ENCODE data around the gene SV2C.
"Not testable (repeated sequence)": the region's sequence is repeated elsewhere in the genome, so short reads cannot be mapped to it uniquely, and the experiment has no call there.

Gene SV2C

DNA sequence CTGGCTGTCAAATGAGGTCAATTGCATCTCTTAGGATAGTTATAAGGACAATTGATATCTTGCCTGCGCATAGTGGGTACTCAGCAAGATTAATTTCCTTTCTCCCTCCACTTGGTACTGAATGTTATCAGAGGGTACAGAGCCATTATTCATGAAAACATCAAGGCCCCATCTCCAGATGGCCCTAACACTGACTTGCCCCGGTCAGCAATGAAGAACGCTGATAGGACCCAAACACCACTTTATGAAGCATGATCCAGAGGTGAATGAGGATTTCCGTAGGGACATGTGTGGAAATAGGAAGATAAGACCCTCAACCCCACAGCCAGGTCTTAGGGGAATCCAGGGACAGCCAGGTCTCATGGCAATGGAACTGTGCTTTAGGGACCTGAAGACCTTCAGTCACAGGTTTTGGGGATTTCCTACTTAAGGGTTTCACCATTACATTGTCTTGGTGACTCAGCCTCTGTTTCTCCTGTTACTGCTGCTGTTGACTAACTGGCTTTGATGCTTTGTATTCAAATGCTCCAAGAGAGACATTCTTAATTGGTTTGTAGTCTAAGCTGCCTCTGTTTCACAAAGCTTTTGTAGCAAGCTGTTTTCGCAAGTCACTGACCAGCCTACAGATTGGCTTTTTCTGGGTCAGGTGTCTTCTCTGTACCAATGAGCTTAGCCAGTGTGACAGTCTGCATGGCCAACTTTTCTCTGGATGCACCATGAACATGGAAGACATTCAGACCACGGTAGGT lies 284.6 kb downstream of the SV2C start:
- no peak overlapping the region for H3K27ac Mint-ChIP-seq (ENCODE audit: low read depth)
- DNase-seq (ENCODE audit: low spot score in 2 of 2) = no peak
- H3K9me3 Mint-ChIP-seq = no peaks in the 10 kb centered on the region
- no peak for ATAC-seq (replicated peaks; ENCODE audit: extremely low read depth, poor library complexity, severe bottlenecking)
- H3K27me3 Mint-ChIP-seq = no peaks in the 10 kb centered on the region
- no peak overlapping the region for H3K4me3 Mint-ChIP-seq
- peaks cover 5% of the 10 kb centered on the region for H3K4me1 Mint-ChIP-seq
- H3K36me3 Mint-ChIP-seq (ENCODE audit: insufficient read depth) = no peaks in the 10 kb centered on the region

DNA sequence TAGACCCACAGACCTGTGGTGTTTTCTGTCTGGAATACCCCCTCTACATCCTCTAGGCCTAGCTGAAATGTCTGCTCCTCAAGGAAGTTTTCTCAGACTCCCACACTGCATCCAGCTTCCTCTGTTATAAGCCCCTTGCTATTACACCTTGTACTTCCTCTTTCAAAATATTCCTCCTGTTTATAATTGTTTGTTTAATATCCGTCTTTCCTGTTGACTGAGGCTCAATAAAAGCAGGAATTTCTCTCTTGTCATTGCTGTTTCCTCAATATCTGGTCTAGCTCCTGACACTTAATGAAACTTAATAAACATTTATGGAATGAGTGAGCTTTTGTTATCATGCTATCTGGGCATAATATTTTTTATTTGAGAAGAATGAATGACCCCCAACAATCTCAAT lies 285.8 kb downstream of the SV2C start:
- no peaks in the 10 kb centered on the region for H3K36me3 Mint-ChIP-seq (ENCODE audit: insufficient read depth)
- H3K9me3 Mint-ChIP-seq = no peaks in the 10 kb centered on the region
- H3K27ac Mint-ChIP-seq (ENCODE audit: low read depth) = peak overlapping the region; percentile 11
- ATAC-seq (replicated peaks; ENCODE audit: extremely low read depth, poor library complexity, severe bottlenecking) (no peak), DNase-seq (ENCODE audit: low spot score in 2 of 2) (no peak)
- peaks cover 5% of the 10 kb centered on the region for H3K4me1 Mint-ChIP-seq
- no peaks in the 10 kb centered on the region for H3K27me3 Mint-ChIP-seq
- no peak overlapping the region for H3K4me3 Mint-ChIP-seq

DNA sequence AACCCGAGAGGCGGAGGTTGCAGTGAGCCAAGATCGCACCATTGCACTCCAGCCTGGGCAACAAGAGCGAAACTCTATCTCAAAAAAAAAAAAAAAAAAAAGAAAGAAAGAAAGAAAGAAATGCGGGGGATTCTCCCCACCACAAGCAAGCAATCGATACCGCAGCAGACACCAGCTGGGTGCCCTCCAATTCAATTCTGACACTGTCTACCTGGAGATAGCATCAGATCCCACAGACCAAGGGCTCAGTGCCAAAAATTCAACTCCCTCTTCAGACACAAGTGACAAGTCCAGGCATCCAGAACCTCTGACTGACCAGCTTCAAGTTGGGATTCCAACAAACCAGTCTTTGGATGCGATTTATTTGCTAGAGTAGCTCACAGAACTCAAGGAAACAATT lies 286.5 kb downstream of the SV2C start:
- not testable (repeated sequence) for H3K9me3 Mint-ChIP-seq; H3K36me3 Mint-ChIP-seq (ENCODE audit: insufficient read depth); ATAC-seq (replicated peaks; ENCODE audit: extremely low read depth, poor library complexity, severe bottlenecking); H3K4me3 Mint-ChIP-seq; H3K27ac Mint-ChIP-seq (ENCODE audit: low read depth); H3K4me1 Mint-ChIP-seq; H3K27me3 Mint-ChIP-seq; DNase-seq (ENCODE audit: low spot score in 2 of 2)

DNA sequence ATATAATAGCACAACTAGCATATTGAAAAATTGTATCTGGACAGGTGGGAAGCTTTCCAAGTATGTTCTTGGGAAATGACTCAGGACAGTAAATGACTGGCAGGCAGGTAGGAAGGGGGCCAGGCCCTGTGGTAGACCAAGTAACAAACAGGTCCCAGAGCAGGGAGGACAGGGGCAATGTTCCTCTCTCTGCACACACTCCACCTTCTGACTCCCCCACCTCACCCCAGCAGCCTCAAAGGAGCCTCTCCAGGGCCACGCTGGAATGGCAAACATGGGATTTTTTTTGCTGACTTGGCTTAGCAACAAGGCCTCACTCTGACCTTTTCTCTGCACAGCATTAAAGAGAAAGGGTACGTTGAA lies 288.8 kb downstream of the SV2C start:
- Mint-ChIP-seq H3K36me3 (ENCODE audit: insufficient read depth) (peaks cover 3% of the 10 kb centered on the region), H3K9me3 (no peaks in the 10 kb centered on the region), H3K4me1 (peaks cover 18% of the 10 kb centered on the region), H3K27ac (ENCODE audit: low read depth) (no peak overlapping the region), H3K27me3 (no peaks in the 10 kb centered on the region), H3K4me3 (no peak overlapping the region)
- DNase-seq (ENCODE audit: low spot score in 2 of 2) (no peak), ATAC-seq (replicated peaks; ENCODE audit: extremely low read depth, poor library complexity, severe bottlenecking) (no peak)

DNA sequence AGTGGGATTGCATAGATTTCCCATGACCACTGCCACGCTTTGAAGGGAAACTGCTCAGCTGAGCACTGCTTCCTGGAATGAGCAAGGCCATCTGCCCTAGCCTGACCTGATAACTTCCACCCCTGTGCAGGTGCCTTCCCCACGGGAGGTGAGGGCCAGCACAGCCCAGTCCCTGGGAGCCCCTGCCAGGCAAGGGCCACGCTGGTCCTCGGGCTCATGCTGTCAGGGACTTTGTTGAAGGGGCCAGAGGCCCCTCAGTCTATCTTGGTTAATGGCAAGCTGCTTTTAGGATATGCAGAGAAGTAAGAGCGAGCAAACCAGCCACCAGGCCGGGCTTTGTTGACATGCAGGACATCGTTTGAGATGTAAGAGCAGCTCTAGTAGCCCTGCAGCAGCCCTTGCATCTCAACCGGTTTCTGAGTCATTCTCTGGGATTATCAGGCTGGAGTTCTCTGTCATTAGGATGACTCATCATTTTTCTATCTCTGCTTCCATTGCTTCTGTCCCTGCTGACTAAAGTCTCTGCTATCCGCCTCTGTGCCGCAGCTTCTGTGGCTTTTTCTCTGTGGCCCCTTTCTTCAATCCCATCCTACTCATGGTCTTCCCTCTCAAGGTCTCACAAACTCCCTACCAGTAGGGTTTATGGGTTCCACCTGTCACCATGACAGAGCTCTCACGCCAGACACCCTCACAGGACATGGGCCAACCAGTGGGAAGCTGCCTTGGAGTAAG lies 289.3 kb downstream of the SV2C start:
- ATAC-seq (replicated peaks; ENCODE audit: extremely low read depth, poor library complexity, severe bottlenecking) = no peak
- peaks cover 18% of the 10 kb centered on the region for H3K4me1 Mint-ChIP-seq
- H3K9me3 Mint-ChIP-seq = no peaks in the 10 kb centered on the region
- H3K27ac Mint-ChIP-seq (ENCODE audit: low read depth) = peak overlapping the region; percentile 44
- peaks cover 3% of the 10 kb centered on the region for H3K36me3 Mint-ChIP-seq (ENCODE audit: insufficient read depth)
- no peak overlapping the region for H3K4me3 Mint-ChIP-seq
- H3K27me3 Mint-ChIP-seq = no peaks in the 10 kb centered on the region
- no peak for DNase-seq (ENCODE audit: low spot score in 2 of 2)

DNA sequence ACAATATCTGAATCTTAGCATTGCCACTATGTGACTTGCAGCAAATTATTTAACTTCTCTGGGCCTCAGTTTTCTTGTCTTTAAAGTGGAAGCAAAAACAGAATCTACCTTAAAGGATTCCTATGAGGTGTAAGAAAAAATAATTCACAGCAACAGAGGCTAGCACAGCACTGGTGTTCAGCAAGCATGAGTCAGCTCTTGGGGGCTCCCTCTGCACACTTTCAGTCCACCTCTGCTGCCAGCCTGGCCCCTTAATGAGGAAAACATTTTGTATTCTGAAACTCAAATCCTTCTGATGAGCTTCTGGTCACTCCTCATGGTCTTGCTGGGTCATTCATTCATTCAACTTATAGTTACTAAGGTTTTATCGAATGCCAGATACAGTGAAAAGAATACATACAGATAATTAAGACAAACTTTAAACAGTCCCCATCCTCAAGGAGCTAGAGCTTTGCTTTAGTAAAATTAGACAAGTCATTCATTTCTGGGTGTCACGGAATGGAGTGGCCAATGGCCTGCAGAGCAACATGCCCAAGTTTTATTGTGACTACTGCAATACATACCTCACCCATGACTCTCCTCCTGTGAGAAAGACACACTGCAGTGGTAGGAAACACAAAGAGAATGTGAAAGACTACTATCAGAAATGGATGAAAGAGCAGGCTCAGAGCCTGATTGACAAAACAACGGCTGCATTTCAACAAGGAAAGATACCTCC lies 293.1 kb downstream of the SV2C start:
- DNase-seq (ENCODE audit: low spot score in 2 of 2) (no peak), ATAC-seq (replicated peaks; ENCODE audit: extremely low read depth, poor library complexity, severe bottlenecking) (no peak)
- Mint-ChIP-seq H3K27me3 (no peaks in the 10 kb centered on the region), H3K36me3 (ENCODE audit: insufficient read depth) (peaks cover 3% of the 10 kb centered on the region), H3K27ac (ENCODE audit: low read depth) (peak overlapping the region; percentile 25), H3K9me3 (no peaks in the 10 kb centered on the region), H3K4me1 (peaks cover 39% of the 10 kb centered on the region), H3K4me3 (no peak overlapping the region)

DNA sequence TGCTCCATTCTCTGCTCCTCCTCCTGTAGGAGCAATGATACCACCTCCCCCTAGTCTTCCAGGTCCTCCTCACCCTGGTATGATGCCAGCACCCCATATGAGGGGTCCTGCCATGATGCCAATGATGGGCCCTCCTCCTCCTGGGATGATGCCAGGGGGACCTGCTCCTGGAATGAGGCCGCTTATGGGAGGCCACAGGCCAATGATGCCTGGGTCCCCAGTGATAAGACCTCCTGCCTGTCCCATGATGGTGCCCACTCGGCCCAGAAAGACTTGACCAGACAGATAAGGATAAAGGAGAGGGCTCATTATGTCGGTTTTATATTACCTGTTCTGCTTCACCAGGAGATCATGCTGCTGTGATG lies 293.7 kb downstream of the SV2C start:
- Mint-ChIP-seq H3K36me3 (ENCODE audit: insufficient read depth) (peaks cover 3% of the 10 kb centered on the region), H3K4me1 (peaks cover 39% of the 10 kb centered on the region), H3K4me3 (no peak overlapping the region), H3K27ac (ENCODE audit: low read depth) (peak overlapping the region; percentile 25), H3K27me3 (no peaks in the 10 kb centered on the region), H3K9me3 (no peaks in the 10 kb centered on the region)
- DNase-seq (ENCODE audit: low spot score in 2 of 2) (no peak), ATAC-seq (replicated peaks; ENCODE audit: extremely low read depth, poor library complexity, severe bottlenecking) (no peak)

DNA sequence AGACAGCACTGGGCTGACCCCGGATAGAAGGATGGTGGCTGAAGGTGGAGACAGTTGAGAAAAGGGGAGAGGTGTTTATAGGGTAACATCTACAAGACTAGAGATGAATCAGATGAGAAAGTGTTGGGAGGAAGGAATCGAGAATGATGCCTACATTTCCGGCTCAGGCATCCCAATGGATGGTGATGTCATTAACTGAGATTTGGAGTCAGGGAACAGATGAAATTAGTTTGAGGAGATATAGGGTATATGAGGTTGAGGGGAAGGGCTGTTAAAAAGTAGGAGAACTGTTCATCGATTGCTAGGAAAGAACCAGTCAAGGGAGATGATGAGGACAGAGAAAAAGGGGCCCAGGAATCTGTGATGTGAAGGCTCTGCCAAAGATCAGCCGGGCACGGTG lies 295.2 kb downstream of the SV2C start:
- no peaks in the 10 kb centered on the region for H3K9me3 Mint-ChIP-seq

DNA sequence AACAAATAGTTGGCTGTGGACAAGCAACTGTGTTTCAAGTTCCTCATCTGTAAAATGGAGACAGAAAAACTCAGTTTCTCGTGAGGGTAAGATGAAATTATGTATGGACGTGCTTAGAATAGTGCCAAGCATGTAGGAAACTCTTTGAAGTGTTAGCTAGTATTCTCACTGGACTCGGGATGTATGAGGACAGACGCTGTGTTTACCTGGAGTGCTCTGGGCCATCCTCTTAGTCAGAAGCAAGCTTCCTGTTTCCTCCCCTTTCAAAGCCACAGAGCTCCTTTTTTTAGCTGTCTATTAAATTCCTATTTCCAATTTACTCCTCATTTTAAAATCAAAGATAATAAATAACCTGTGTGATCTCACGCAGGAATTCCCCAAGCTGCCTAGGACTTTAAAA lies 296.1 kb downstream of the SV2C start:
- ATAC-seq (replicated peaks; ENCODE audit: extremely low read depth, poor library complexity, severe bottlenecking) = no peak
- DNase-seq (ENCODE audit: low spot score in 2 of 2) = no peak
- H3K27me3 Mint-ChIP-seq = no peaks in the 10 kb centered on the region
- peaks cover 4% of the 10 kb centered on the region for H3K36me3 Mint-ChIP-seq (ENCODE audit: insufficient read depth)
- no peak overlapping the region for H3K4me3 Mint-ChIP-seq
- H3K9me3 Mint-ChIP-seq = no peaks in the 10 kb centered on the region
- H3K4me1 Mint-ChIP-seq = peaks cover 58% of the 10 kb centered on the region
- no peak overlapping the region for H3K27ac Mint-ChIP-seq (ENCODE audit: low read depth)

More for the DNA sequence above, 295.2 kb downstream of the SV2C start:
- Mint-ChIP-seq H3K4me1 (peaks cover 48% of the 10 kb centered on the region), H3K4me3 (no peak overlapping the region), H3K27me3 (no peaks in the 10 kb centered on the region), H3K27ac (ENCODE audit: low read depth) (peak overlapping the region; percentile 6), H3K36me3 (ENCODE audit: insufficient read depth) (peaks cover 4% of the 10 kb centered on the region)
- ATAC-seq (replicated peaks; ENCODE audit: extremely low read depth, poor library complexity, severe bottlenecking) (no peak), DNase-seq (ENCODE audit: low spot score in 2 of 2) (no peak)

DNA sequence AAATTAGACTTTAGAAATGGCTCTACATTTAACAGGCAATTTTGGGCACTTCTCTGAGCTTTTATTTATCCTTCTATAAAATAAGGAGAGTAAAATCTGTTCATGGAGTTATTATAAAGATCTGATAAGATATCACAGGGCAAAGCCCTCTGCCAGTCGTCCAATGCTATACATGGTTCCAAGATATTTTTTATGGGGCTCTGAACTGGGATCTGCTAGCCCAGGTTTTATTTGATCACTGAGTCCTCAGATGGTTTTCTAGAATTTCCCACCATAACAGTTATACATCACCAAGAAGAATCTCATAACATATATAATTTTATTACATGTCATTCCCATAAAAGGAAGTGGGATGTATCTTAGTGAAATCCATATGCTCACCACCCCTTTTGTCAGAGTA lies 296.7 kb downstream of the SV2C start:
- Mint-ChIP-seq H3K4me1 (peaks cover 59% of the 10 kb centered on the region), H3K9me3 (no peaks in the 10 kb centered on the region), H3K27me3 (no peaks in the 10 kb centered on the region), H3K27ac (ENCODE audit: low read depth) (no peak overlapping the region), H3K36me3 (ENCODE audit: insufficient read depth) (peaks cover 2% of the 10 kb centered on the region), H3K4me3 (no peak overlapping the region)
- no peak for DNase-seq (ENCODE audit: low spot score in 2 of 2)
- ATAC-seq (replicated peaks; ENCODE audit: extremely low read depth, poor library complexity, severe bottlenecking) = no peak

DNA sequence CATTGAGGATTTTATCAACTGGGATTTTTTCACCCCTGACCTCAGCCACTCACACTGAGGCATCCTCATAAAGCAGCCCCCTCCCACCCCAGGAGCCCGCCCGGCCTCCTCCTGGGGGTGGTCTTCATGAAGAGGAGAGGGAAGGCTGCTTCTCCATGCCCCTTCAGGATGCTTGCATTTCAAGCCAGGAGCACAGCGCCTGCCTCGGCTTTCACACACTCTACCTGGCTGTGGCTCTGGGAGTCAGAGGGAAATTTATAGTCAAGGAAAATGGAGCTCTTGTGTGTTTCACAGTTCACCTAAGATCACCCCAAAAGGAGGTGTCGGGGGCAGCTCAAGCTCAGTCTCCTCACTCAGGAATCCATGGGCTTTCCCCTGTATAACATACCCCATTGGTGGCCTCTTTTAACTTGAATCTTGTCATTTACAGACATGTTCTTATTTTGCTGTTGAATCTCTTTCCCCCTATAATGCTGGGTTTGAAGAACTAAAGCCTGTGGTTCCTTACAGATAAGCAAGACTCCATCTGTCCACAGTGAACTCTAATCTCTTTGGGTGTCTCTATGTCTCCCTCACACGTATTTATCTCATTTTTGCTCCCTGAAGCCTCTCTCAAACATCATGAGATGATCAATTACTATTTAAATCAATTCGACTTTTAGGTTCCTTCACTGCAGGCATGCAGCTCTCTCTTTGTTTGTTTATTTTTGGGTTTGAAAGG lies 297.3 kb downstream of the SV2C start:
- peaks cover 61% of the 10 kb centered on the region for H3K4me1 Mint-ChIP-seq
- H3K27me3 Mint-ChIP-seq = no peaks in the 10 kb centered on the region
- DNase-seq (ENCODE audit: low spot score in 2 of 2) (no peak), ATAC-seq (replicated peaks; ENCODE audit: extremely low read depth, poor library complexity, severe bottlenecking) (no peak)
- H3K4me3 Mint-ChIP-seq = no peak overlapping the region
- no peak overlapping the region for H3K27ac Mint-ChIP-seq (ENCODE audit: low read depth)
- no peaks in the 10 kb centered on the region for H3K9me3 Mint-ChIP-seq
- H3K36me3 Mint-ChIP-seq (ENCODE audit: insufficient read depth) = peaks cover 1% of the 10 kb centered on the region

DNA sequence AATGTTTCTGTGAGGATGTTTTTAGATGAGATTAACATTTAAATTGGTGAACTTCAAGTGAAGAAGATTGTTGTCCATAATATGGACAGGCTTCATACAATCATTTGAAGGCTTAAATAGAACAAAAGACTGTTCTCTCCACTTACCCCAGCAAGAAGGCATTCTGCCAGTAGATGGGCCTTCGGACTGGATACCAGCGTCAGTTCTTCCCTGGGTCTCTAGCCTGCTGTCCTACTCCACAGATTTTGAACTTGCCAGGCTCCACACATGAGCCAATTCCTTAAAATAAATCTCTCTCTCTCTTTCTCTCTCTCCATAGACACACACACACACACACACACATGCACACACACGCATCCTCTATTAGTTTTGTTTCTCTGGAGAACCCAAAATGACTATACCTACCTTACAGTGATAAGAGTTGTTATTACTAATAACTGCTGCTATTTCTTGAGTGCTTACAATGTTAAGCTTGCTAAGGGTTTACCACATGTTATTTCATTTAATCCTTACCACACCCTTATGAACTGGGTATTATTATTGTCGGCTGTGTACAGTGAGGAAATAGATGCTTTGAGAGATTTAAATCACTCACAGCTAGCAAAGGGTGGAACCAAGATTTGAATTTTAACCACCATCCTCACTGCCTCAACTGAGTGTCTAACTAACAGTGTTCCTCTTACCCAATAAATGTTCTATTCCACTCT lies 300.1 kb downstream of the SV2C start:
- DNase-seq (ENCODE audit: low spot score in 2 of 2) (no peak), ATAC-seq (replicated peaks; ENCODE audit: extremely low read depth, poor library complexity, severe bottlenecking) (peak; percentile 83)
- peak overlapping the region; percentile 1 for H3K4me3 Mint-ChIP-seq
- H3K27me3 Mint-ChIP-seq = no peaks in the 10 kb centered on the region
- no peaks in the 10 kb centered on the region for H3K9me3 Mint-ChIP-seq
- H3K36me3 Mint-ChIP-seq (ENCODE audit: insufficient read depth) = peaks cover 1% of the 10 kb centered on the region
- H3K27ac Mint-ChIP-seq (ENCODE audit: low read depth) = peak overlapping the region; percentile 63
- H3K4me1 Mint-ChIP-seq = peaks cover 49% of the 10 kb centered on the region

Data from central memory CD8-positive, alpha-beta T cell (primary cell).